Rectal smooth muscle tissue (tissue), 1 donor: ENCODE results near the gene CARD9.

Experiments used
- H3K27ac ChIP-seq: one replicate; pipeline ENCODE4 v1.7.0; 2013; ENCODE audit warnings: low read depth, low read length, inconsistent platforms
- H3K27me3 ChIP-seq: one replicate; pipeline ENCODE4 v1.7.0; 2013; ENCODE audit warnings: low read length; ENCODE audit not compliant: control insufficient read depth, insufficient read depth
- H3K36me3 ChIP-seq: one replicate; pipeline ENCODE4 v1.7.0; 2013; ENCODE audit warnings: low read length; ENCODE audit not compliant: control insufficient read depth, insufficient read depth
- H3K4me1 ChIP-seq: one replicate; pipeline ENCODE4 v1.7.0; 2013; ENCODE audit warnings: low read length; ENCODE audit not compliant: control insufficient read depth, insufficient read depth
- H3K4me3 ChIP-seq: one replicate; pipeline ENCODE4 v1.7.0; 2013; ENCODE audit warnings: low read length
- H3K9ac ChIP-seq: one replicate; pipeline ENCODE4 v1.7.0; 2013; ENCODE audit warnings: low read length

The CARD9 gene

GRCh38 chr9:136339173-136339957 lies 34.1 kb downstream of the CARD9 start:
- Histone ChIP-seq H3K27me3 (no peaks in the 10 kb centered on the region), H3K36me3 (no peaks in the 10 kb centered on the region), H3K4me1 (peaks cover 10% of the 10 kb centered on the region), H3K9ac (no peak overlapping the region), H3K27ac (no peak overlapping the region), H3K4me3 (no peak overlapping the region)

- Histone ChIP-seq H3K9ac (no peak overlapping the region), H3K36me3 (no peaks in the 10 kb centered on the region), H3K4me1 (peaks cover 10% of the 10 kb centered on the region), H3K4me3 (no peak overlapping the region), H3K27me3 (no peaks in the 10 kb centered on the region), H3K27ac (no peak overlapping the region)
Observed at GRCh38 chr9:136338511-136338910, 35.0 kb downstream of the CARD9 start.

- no peak overlapping the region for H3K9ac ChIP-seq
- no peaks in the 10 kb centered on the region for H3K27me3 ChIP-seq
- no peaks in the 10 kb centered on the region for H3K36me3 ChIP-seq
- H3K27ac ChIP-seq, result no peak overlapping the region
- peaks cover 6% of the 10 kb centered on the region for H3K4me1 ChIP-seq
- no peak overlapping the region for H3K4me3 ChIP-seq
Observed at GRCh38 chr9:136337416-136338395, 35.8 kb downstream of the CARD9 start.

- Histone ChIP-seq H3K36me3 (no peaks in the 10 kb centered on the region), H3K27me3 (no peaks in the 10 kb centered on the region), H3K4me1 (peaks cover 2% of the 10 kb centered on the region), H3K27ac (no peak overlapping the region), H3K9ac (no peak overlapping the region), H3K4me3 (no peak overlapping the region)
Observed at GRCh38 chr9:136336881-136337280, 36.6 kb downstream of the CARD9 start.

- H3K9ac ChIP-seq, result no peak overlapping the region
- H3K27me3 ChIP-seq, result no peaks in the 10 kb centered on the region
- H3K4me3 ChIP-seq, result no peak overlapping the region
- no peaks in the 10 kb centered on the region for H3K36me3 ChIP-seq
- H3K27ac ChIP-seq, result no peak overlapping the region
- no peaks in the 10 kb centered on the region for H3K4me1 ChIP-seq
Observed at GRCh38 chr9:136336156-136336870, 37.2 kb downstream of the CARD9 start.

GRCh38 chr9:136335296-136336155 lies 37.9 kb downstream of the CARD9 start:
- Histone ChIP-seq H3K4me3 (no peak overlapping the region), H3K4me1 (no peaks in the 10 kb centered on the region), H3K9ac (no peak overlapping the region), H3K36me3 (no peaks in the 10 kb centered on the region), H3K27me3 (no peaks in the 10 kb centered on the region), H3K27ac (no peak overlapping the region)

GRCh38 chr9:136334541-136334940 lies 38.9 kb downstream of the CARD9 start:
- Histone ChIP-seq H3K36me3 (no peaks in the 10 kb centered on the region), H3K4me1 (no peaks in the 10 kb centered on the region), H3K27me3 (no peaks in the 10 kb centered on the region), H3K4me3 (no peak overlapping the region), H3K9ac (no peak overlapping the region), H3K27ac (no peak overlapping the region)

GRCh38 chr9:136333486-136333885 lies 40.0 kb downstream of the CARD9 start:
- no peak overlapping the region for H3K27ac ChIP-seq
- no peaks in the 10 kb centered on the region for H3K36me3 ChIP-seq

GRCh38 chr9:136333045-136333444 lies 40.4 kb downstream of the CARD9 start:
- Histone ChIP-seq H3K4me1 (peaks cover 13% of the 10 kb centered on the region), H3K27ac (no peak overlapping the region), H3K36me3 (no peaks in the 10 kb centered on the region)

More at GRCh38 chr9:136333486-136333885, 40.0 kb downstream of the CARD9 start:
- Histone ChIP-seq H3K4me1 (peaks cover 9% of the 10 kb centered on the region), H3K9ac (no peak overlapping the region), H3K4me3 (no peak overlapping the region), H3K27me3 (no peaks in the 10 kb centered on the region)

GRCh38 chr9:136332482-136332983 lies 40.9 kb downstream of the CARD9 start:
- H3K36me3 ChIP-seq, result no peaks in the 10 kb centered on the region
- H3K4me3 ChIP-seq, result no peak overlapping the region
- peaks cover 14% of the 10 kb centered on the region for H3K4me1 ChIP-seq
- H3K27me3 ChIP-seq, result no peaks in the 10 kb centered on the region
- H3K27ac ChIP-seq, result no peak overlapping the region
- H3K9ac ChIP-seq, result no peak overlapping the region

More at GRCh38 chr9:136333045-136333444, 40.4 kb downstream of the CARD9 start:
- Histone ChIP-seq H3K27me3 (no peaks in the 10 kb centered on the region), H3K9ac (no peak overlapping the region), H3K4me3 (no peak overlapping the region)
